Body of pancreas (tissue), 4 donors: ENCODE results near the gene GLI3.

Experiments
- CTCF ChIP-seq, 7 experiments: fragments of 450-650 bp in 4 of 7; fragments of 200-600 bp in 3 of 7; sonication (generic) in 3 of 7; IDR thresholded peaks; one replicate each; pipeline ENCODE4 v1.5.1; 2016 to 2019; ENCODE audit warnings: antibody characterized with exemption in 7 of 7
- POLR2A ChIP-seq, 3 donors: fragments of 450-650 bp; IDR thresholded peaks; one replicate each; pipeline ENCODE4 v1.6.1; 2016; ENCODE audit warnings: antibody characterized with exemption in 3 of 3, mild to moderate bottlenecking in 2 of 3

DNA sequence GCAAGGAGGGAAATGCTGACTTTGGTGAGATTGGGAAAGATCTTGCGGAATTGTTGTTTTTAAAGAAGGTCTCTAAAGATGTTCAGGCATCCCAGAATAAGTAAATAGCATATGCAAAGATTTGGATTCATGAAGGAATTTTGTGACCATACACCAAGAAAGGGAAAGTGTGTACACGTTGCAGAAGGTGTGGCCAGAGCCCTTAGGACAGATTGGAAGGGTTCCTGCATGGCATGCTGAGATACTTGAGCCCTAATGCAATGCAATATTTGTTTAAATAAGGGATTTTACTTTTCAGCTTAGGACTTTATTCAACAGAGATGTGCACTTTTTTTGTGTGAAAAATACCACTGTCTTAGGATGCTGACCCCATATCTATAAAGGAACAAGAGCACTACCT lies 314.6 kb downstream of the GLI3 start:
- no peak for TF ChIP-seq CTCF (IDR thresholded peaks at IDR 0.05)
- TF ChIP-seq POLR2A (IDR thresholded peaks at IDR 0.05), result no peak
